Karpas-422 (cell line): Measurements from ENCODE around the gene MZF1. TPM values are rescaled to one million over a fixed set of nuclear protein-coding genes. Genes with fewer than 3 reads are reported as not detected.

Source experiments
- DNase-seq: peaks from one replicate; pipeline ENCODE4 v3.0.0-alpha.2; 2015
- H2AFZ ChIP-seq: fragments of 200-600 bp; sonication (generic); 2 replicates; pipeline ENCODE4 v1.6.1; 2014; ENCODE audit warnings: antibody characterized with exemption, low read length, mixed read lengths
- H3K27ac ChIP-seq: fragments of 200-600 bp; sonication (generic); 2 replicates; pipeline ENCODE4 v1.5.1; 2014; ENCODE audit warnings: mild to moderate bottlenecking, low read length, moderate library complexity
- H3K27me3 ChIP-seq: fragments of 200-600 bp; sonication (generic); 2 replicates; pipeline ENCODE4 v1.6.1; 2014; ENCODE audit warnings: low read length, mixed read lengths
- H3K36me3 ChIP-seq: fragments of 200-600 bp; sonication (generic); 2 replicates; pipeline ENCODE4 v1.6.1; 2014; ENCODE audit warnings: low read length, mixed read lengths; ENCODE audit not compliant: insufficient read depth
- H3K4me1 ChIP-seq: fragments of 200-600 bp; sonication (generic); 2 replicates; pipeline ENCODE4 v1.6.1; 2014; ENCODE audit warnings: mild to moderate bottlenecking, low read length, mixed read lengths
- H3K4me2 ChIP-seq: fragments of 200-600 bp; sonication (generic); 2 replicates; pipeline ENCODE4 v1.6.1; 2014; ENCODE audit warnings: low read length, low read depth, mild to moderate bottlenecking; ENCODE audit not compliant: poor library complexity, severe bottlenecking
- H3K4me3 ChIP-seq: fragments of 200-600 bp; sonication (generic); 2 replicates; pipeline ENCODE4 v1.5.1; 2014; ENCODE audit warnings: mild to moderate bottlenecking, antibody characterized with exemption, low read length, mixed read lengths
- H3K79me2 ChIP-seq: fragments of 200-600 bp; sonication (generic); 2 replicates; pipeline ENCODE4 v1.6.1; 2014; ENCODE audit warnings: mild to moderate bottlenecking, low read length, mixed read lengths
- H3K9ac ChIP-seq: fragments of 200-600 bp; sonication (generic); 2 replicates; pipeline ENCODE4 v1.6.0; 2014; ENCODE audit warnings: low read length
- H3K9me2 ChIP-seq: fragments of 200-600 bp; sonication (generic), shearing (Covaris generic); replicated peaks from 2 replicates; pipeline ENCODE4 v1.6.0; 2014; ENCODE audit warnings: mild to moderate bottlenecking, low read length, moderate library complexity; ENCODE audit not compliant: insufficient read depth
- H3K9me3 ChIP-seq: fragments of 300-700, 200-600 bp; sonication (generic); 2 replicates; pipeline ENCODE4 v1.6.1; 2014; ENCODE audit warnings: low read length, mixed read lengths
- H4K20me1 ChIP-seq: fragments of 200-600 bp; sonication (generic); 2 replicates; pipeline ENCODE4 v1.6.1; 2014; ENCODE audit warnings: mild to moderate bottlenecking, antibody characterized with exemption, low read length, low read depth; ENCODE audit not compliant: insufficient read depth
- total RNA-seq: library from RNA; depleted of rRNA; stranded (reverse); fragments of >200 nt; shearing (Covaris generic); gene quantifications from 2 replicates; pipeline ENCODE4 v1.2.3, GENCODE V29; 2014; ENCODE audit warnings: low replicate concordance

The MZF1 gene
- total RNA-seq, 1 experiment from 2014 or later = 13.3 TPM

DNA sequence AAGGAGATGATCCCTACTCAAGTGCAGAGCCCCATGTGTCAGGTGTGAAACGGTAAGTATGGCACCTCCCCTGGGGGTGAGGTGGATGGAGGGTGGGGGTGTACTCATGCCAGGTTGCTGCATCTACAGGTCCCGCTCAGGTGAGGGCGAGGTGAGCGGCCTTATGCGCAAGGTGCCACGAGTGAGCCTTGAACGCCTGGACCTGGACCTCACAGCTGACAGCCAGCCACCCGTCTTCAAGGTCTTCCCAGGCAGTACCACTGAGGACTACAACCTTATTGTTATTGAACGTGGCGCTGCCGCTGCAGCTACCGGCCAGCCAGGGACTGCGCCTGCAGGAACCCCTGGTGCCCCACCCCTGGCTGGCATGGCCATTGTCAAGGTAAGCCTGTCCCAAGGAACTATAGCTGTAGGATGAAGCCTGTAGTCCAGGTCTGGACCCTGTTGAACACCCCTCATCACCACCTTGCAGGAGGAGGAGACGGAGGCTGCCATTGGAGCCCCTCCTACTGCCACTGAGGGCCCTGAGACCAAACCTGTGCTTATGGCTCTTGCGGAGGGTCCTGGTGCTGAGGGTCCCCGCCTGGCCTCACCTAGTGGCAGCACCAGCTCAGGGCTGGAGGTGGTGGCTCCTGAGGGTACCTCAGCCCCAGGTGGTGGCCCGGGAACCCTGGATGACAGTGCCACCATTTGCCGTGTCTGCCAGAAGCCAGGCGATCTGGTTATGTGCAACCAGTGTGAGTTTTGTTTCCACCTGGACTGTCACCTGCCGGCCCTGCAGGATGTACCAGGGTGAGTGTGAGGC lies 24.1 kb downstream of the MZF1 start:
- Histone ChIP-seq H3K9me3 (no peaks in the 10 kb centered on the region), H3K36me3 (peaks cover 23% of the 10 kb centered on the region), H4K20me1 (peaks cover 27% of the 10 kb centered on the region), H3K9ac (no peak overlapping the region), H3K27ac (no peak overlapping the region), H3K79me2 (peaks cover 27% of the 10 kb centered on the region), H3K4me1 (peaks cover 28% of the 10 kb centered on the region), H3K27me3 (no peaks in the 10 kb centered on the region), H3K4me2 (no peak overlapping the region), H2AFZ (no peak overlapping the region), H3K4me3 (no peak overlapping the region), H3K9me2 (no peaks in the 10 kb centered on the region)
- DNase-seq = no peak

DNA sequence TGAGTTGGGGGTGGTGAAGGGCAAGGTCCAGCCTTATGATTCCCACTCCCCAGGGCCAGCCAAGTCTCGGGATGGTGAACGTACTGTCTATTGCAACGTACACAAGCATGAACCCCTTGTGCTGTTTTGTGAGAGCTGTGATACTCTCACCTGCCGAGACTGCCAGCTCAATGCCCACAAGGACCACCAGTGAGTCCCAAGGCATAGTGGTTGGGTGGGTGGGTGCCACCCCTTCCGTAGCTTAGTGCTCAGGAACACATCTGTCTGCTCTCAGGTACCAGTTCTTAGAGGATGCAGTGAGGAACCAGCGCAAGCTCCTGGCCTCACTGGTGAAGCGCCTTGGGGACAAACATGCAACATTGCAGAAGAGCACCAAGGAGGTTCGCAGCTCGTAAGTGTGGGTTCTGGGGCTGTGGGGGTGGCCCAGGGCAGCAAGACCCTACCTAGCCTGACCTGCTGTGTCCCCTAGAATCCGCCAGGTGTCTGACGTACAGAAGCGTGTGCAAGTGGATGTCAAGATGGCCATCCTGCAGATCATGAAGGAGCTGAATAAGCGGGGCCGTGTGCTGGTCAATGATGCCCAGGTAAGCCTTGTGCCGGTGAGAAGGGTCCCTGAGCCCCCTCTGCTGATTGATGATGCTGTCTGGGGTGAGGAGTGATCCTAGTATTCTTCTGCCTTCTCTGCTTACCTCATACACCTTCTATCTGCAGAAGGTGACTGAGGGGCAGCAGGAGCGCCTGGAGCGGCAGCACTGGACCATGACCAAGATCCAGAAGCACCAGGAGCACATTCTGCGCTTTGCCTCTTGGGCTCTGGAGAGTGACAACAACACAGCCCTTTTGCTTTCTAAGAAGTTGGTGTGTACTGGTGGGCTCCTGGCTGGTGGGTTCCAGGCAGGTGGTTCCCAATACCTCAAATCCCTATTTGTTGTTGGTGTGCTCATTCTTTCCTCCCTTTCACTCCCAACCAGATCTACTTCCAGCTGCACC lies 25.5 kb downstream of the MZF1 start:
- Histone ChIP-seq H3K4me2 (no peak overlapping the region), H3K4me1 (peaks cover 23% of the 10 kb centered on the region), H3K27ac (no peak overlapping the region), H3K27me3 (no peaks in the 10 kb centered on the region), H4K20me1 (peaks cover 27% of the 10 kb centered on the region), H3K36me3 (peaks cover 23% of the 10 kb centered on the region), H3K9me2 (no peaks in the 10 kb centered on the region), H3K9ac (no peak overlapping the region), H2AFZ (no peak overlapping the region), H3K79me2 (peaks cover 27% of the 10 kb centered on the region), H3K9me3 (no peaks in the 10 kb centered on the region), H3K4me3 (no peak overlapping the region)
- DNase-seq = no peak

DNA sequence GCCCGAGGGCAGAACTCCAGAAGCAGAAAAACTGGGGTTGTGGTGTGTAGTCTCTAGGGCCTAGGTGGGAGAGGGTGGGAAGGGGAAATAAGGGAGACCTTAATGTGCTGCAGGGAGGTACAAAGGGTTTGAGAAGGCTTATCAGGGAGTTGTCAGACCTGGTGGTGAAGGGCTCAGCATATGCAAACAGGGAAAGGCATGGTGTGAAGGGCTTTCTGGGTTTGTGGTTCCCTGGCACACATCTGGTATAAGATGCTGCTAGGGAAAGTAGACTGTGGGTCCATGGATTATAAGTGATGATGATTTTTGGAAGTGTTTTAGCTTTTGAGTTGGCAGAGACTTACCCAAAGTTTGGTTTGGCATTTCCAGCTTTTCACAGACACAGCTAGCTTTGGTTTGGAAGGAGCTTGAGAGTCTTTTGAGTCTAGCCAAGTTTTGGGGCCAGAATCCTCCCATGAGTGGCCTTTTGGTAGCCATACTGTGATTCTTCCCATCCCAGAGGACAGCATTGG lies 27.1 kb downstream of the MZF1 start:
- Histone ChIP-seq H3K27ac (peak overlapping the region; percentile 68; the same call in 1 of the 2 replicates), H3K9me3 (no peaks in the 10 kb centered on the region), H2AFZ (no peak overlapping the region), H3K9ac (peak overlapping the region; percentile 94), H3K79me2 (peaks cover 27% of the 10 kb centered on the region), H3K9me2 (no peaks in the 10 kb centered on the region), H3K4me2 (peak overlapping the region; percentile 88), H3K4me1 (peaks cover 17% of the 10 kb centered on the region), H3K4me3 (peak overlapping the region; percentile 88), H3K27me3 (no peaks in the 10 kb centered on the region), H4K20me1 (peaks cover 27% of the 10 kb centered on the region), H3K36me3 (peaks cover 21% of the 10 kb centered on the region)
- DNase-seq = no peak

DNA sequence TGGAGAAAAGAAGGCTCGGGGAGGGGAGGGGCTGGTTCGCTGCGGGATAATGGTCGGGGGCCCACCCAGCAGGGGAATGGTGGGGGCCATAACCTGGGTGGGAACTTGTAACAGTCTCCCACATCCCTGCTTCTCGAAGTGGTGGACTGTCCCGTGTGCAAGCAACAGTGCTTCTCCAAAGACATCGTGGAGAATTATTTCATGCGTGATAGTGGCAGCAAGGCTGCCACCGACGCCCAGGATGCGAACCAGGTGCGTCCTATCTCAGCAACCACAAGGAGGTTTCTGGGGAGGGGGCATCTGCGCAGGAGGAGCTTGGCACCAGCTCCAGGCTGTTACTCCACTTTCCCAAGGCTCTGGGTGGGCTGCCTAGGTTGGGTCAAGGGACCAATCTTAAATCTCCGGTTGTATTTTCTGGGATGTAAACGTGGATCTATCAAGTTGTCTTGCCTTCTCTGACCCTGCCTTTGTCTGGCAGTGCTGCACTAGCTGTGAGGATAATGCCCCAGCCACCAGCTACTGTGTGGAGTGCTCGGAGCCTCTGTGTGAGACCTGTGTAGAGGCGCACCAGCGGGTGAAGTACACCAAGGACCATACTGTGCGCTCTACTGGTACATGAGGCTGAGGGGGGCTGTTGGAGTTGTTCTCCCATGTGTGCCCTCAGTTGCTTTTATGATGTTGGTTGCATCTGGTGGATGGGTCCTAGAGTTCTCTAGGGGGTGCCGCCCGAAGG lies 27.7 kb downstream of the MZF1 start:
- H2AFZ ChIP-seq = no peak overlapping the region
- no peaks in the 10 kb centered on the region for H3K27me3 ChIP-seq
- peaks cover 17% of the 10 kb centered on the region for H3K4me1 ChIP-seq
- H3K27ac ChIP-seq = peak overlapping the region; percentile 68
- H3K79me2 ChIP-seq = peaks cover 27% of the 10 kb centered on the region
- peak overlapping the region; percentile 88 for H3K4me2 ChIP-seq
- H4K20me1 ChIP-seq = peaks cover 27% of the 10 kb centered on the region
- H3K9ac ChIP-seq = peak overlapping the region; percentile 94
- H3K36me3 ChIP-seq = peaks cover 21% of the 10 kb centered on the region
- H3K4me3 ChIP-seq = peak overlapping the region; percentile 88
- no peaks in the 10 kb centered on the region for H3K9me2 ChIP-seq
- no peak for DNase-seq
- H3K9me3 ChIP-seq = no peaks in the 10 kb centered on the region

- Histone ChIP-seq H4K20me1 (peaks cover 27% of the 10 kb centered on the region), H3K9ac (peak overlapping the region; percentile 94), H3K27ac (peak overlapping the region; percentile 68), H3K79me2 (peaks cover 27% of the 10 kb centered on the region), H2AFZ (no peak overlapping the region), H3K27me3 (no peaks in the 10 kb centered on the region), H3K4me2 (peak overlapping the region; percentile 88), H3K4me1 (peaks cover 17% of the 10 kb centered on the region), H3K36me3 (peaks cover 21% of the 10 kb centered on the region), H3K4me3 (peak overlapping the region; percentile 88), H3K9me2 (no peaks in the 10 kb centered on the region), H3K9me3 (no peaks in the 10 kb centered on the region)
- peak; percentile 73 for DNase-seq
Observed at GRCh38 chr19:58544591-58545285, 28.4 kb downstream of the MZF1 start.

DNA sequence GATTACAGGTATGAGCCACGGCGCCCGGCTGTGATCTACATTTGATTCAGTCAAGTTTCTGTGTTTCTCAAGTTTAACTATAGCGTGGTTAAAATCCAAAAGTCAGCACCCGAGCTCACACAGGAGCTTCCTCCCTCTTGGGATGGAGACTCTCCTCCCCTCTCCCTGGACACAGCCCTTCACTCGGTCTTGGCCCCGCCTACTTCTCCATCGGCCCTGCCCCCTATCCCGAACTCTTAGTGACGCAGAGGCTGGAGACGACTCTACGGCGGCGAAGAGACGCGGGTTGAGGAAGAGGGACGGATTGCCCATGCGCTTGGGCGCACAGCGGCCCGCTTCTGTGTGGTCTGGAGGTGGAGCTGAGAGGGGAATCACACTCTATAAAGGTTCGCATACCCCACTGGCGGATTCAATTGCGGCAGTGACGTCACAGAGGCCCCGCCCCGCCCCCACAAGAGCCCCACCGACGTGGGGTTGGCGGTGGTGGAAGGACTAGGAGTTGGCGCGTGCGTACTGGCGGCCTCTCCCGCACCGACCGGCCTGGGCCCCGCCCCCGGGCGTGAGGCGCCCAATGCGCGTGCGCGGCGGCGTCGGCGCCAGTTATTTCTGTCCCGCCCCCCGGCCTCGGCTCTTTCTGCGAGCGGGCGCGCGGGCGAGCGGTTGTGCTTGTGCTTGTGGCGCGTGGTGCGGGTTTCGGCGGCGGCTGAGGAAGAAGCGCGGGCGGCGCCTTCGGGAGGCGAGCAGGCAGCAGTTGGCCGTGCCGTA lies 29.1 kb downstream of the MZF1 start, which contains the start of gene TRIM28:
Gene TRIM28 (plus strand): TSS at position 239 of the 765 bp plus-strand sequence. CDS start 694 bp downstream, outside the sequence.
- Histone ChIP-seq H3K4me2 (peak within 1 kb of the TSS; percentile 88), H3K9me3 (no peaks in the 10 kb centered on the region), H2AFZ (peak within 1 kb of the TSS; percentile 86), H3K27me3 (no peaks in the 10 kb centered on the region), H3K79me2 (peaks cover 27% of the 10 kb centered on the region), H4K20me1 (peaks cover 27% of the 10 kb centered on the region), H3K9me2 (no peaks in the 10 kb centered on the region), H3K36me3 (peaks cover 21% of the 10 kb centered on the region), H3K4me3 (peak within 1 kb of the TSS; percentile 88), H3K27ac (peak within 1 kb of the TSS; percentile 68), H3K4me1 (peaks cover 17% of the 10 kb centered on the region), H3K9ac (peak within 1 kb of the TSS; percentile 94)
- DNase-seq = peak; percentile 97
